GM18519 (cell line): ENCODE measurements around the gene LETM1.

Source experiments
- ATAC-seq: cut with Tn5 transposase; IDR thresholded peaks from one replicate; pipeline ENCODE4 v1.9.1; 2021; ENCODE audit warnings: mild to moderate bottlenecking, moderate library complexity; ENCODE audit not compliant: unreplicated experiment, low FRiP score

Gene LETM1

GRCh38 chr4:1830234-1830633, 25.7 kb downstream of the LETM1 start:
- no peak for ATAC-seq

DNA sequence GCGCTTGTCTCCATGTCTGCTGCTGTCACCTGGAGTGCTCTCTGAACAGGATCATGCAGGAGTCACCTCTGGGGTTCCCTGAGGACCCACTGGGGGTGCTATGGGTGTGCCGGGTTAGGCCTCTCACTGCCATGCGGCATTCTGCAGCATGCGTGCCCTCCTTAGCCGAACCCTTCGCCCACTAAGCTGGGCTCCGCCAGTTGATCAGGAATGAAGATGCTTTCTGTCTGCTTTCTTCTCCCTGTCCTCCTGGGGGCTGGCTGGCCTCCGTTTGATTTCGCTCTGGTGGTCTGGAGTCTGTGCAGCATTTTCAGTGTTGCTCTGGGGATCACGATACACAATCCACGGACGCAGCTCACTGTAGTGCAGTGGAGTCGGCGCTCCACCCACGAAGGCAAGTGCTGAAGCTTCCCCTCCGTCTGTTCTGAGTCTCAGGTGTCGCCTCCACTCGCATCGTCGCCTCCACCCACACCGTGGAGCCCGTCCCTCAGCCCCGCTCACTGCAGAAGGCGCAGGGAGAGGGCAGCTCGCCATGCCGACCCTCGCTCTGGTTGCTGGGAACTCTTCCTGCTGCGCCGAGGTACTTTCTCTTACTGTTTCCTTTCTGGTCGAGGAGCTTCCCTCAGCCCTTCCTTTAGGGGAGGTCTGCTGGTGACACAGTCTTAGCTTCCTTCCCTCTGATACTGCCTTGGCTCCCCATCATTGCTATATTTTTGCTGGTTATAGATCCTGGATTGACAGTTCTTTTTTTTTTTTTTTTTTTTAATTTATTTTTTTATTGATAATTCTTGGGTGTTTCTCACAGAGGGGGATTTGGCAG, 29.2 kb downstream of the LETM1 start:
- no peak for ATAC-seq

DNA sequence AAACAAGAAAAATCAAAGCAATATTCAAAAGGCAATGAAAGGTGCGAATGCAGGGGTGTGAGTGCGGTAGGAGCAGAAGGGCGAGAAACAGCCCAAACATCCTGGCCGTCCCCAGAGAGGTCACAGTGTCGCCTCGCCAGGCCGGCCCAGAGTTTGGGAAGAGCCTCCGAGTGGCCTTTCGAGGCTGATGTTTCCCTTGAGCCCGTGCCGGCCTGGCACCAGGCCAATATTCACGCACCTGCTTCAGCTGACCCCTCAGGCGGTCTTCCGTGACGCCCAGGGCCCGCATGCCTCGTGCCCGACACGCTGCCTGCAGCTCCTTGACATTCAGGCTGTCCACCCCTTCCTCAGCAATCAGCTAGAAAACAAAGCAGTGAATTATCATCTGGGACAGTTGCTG, 30.6 kb downstream of the LETM1 start:
- no peak for ATAC-seq

DNA sequence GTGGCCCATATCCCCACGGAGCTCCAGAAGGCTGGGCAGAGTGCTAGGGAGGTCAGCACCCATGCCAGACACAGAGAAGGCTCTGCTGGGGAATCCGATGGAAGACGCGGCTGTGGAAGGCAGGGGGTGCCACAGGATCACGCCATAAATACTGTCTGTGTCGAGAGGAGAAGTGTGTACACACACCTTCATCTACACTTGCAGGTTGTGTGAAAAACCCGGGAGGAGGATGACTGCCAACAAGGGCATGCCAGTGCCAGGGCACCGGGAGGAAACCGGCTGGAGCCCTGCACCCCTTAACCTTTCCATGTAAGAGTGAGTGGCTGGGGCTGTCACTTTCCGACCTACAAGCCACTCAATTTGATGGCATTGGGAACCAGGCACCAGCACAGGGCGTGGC, 31.2 kb downstream of the LETM1 start:
- ATAC-seq = no peak

GRCh38 chr4:1823545-1823932, 32.4 kb downstream of the LETM1 start:
- no peak for ATAC-seq

DNA sequence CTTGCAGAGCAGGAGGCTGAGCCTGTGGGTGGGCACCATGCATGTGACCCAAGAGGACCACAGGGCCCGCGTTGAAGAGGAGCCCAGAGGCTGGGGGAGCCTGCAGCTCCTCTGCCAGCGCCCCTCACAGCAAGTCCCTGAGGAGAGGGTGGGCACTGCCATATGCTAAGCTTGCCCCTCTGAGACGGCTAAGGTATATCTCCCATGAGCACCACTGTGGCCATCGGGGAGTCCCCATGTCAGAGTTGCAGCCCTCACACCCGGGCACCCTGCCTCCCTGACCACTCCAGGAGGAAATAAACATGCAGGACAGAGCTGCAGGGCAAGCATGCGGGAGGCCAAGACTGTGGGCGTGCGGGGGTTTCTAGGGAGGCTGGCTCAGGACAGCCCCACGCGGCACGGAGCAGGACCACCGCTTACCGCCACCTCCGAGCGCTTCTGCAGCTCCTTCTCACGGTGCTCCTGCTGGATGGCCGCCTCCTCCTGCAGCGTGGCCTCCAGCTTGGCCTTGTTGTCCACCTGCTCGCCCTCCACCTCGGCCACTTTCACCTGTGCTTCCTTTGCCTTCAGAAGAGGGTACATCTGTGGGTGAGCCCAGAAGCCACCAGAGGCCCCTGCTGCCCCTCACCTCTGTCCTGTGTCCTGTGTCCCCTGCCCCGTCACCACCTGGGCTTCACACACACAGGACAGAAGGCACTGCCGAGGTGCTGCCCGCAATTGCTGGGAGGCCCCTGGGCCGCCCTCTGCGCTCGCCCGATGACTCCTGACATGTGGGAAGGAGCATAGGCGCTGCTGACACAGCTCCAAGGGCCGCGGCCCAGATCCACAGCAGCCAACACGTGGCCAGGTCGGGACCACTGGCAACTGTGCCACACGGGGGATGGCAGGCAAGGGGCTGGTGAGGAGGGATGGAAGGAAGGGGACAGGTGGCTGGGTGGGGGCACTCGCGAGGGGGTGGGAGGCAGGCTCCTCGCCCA, 33.1 kb downstream of the LETM1 start:
- ATAC-seq = no peak

DNA sequence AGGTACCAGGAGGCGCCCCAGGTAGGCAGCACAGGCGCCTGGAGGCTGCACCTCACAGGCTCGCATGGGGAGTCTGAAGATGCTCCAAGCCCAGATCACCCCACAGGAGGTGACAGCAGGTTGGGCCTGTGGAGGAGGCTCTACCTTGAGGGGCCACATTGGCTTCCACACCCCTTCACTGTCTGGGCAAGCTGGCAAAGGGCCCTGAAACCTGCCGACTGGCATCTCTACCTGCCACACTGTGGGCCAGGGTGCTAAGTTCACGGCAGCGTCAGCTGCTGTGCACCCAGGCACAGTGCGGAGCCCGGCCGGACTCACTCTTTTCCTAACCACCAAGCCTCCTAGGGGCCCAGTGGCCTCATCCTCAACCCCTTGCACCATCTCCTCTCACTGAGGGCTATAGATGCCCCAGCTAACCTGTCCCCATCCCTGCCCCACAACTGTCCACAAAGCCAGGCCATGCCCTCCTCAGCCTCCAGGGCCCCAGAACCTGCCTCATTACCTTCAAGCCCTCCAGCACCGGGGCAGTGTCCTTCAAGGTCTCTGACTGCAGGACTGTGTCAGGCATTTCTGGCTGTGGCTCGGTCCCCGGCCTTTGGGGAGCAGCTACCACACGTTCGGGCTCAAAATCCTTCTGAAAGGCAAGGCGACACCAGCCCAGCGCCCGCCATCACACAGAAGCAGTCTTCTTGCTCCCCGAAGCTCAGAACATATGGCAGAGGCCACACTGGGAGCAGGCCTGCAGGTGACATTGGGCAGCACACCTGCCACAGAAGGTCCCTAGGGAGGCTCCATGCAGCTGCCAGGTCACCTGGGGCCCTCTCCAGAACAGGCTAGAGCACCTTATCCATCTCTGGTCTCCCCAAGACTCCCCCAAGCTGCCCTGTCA, 34.0 kb downstream of the LETM1 start:
- no peak for ATAC-seq

DNA sequence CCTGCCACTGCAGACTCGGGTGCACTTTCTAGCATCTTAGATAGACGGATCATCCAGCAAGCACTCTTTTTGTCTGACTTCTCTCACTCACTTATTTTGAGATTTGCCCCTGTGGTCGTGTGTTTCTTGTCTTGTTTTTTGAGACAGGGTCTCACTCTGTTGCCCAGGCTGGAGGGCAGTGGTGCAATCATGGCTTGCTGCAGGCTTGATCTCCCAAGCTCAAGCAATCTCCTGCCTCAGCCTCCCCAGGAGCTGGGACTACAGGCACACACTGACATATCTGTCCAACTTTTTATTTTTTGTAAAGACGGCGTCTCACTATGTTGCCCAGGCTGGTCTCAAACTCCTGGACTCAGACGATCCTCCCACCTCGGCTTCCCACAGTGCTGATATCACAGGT, 36.1 kb downstream of the LETM1 start:
- no peak for ATAC-seq

- ATAC-seq = no peak
These were observed 36.7 kb downstream of the LETM1 start for GRCh38 chr4:1819284-1819683.

GRCh38 chr4:1815997-1816860, 39.7 kb downstream of the LETM1 start:
- no peak for ATAC-seq

DNA sequence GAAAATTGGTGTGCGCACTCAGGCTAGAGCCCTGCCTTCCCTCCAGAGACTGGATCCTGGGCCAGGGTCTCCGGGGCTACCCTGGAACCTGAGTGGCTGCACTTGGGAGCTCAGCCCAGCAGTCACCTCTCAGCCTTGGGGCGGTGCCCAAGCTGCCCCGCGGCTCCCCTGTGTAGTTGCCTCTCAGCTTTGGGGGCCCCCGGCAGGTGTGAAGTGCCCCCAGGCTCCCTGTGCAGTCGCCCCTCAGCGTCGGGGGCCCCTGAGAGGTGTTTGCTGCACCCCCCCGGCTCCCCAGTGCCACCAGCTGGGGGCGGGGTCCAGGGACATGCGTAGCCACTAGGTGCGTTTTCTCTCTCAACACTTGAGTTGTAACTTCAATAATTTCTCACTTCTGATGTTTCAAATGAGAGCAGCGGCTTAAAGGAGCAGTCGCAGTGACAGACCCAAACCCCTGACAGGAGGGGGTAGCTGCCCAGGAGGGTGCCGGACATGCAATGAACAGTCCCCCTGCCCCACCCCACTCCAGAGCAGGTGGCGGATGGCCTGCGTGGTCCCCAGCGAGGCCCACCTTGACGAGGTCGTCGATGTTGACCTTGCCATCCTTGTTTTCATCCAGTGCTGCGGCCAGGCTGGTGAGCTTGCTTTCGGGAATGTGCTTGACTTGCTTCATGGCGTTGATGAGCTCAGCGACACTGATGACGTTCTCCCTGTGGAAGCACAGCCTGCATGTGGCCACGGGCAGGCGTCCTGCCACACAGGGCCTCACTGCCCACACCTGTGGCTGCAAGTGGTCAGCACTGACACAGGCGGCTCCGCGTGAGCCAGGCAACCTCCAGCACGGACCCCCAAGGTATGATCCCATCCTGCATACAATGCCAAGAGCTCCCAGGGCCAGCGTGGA, 40.6 kb downstream of the LETM1 start:
- no peak for ATAC-seq

DNA sequence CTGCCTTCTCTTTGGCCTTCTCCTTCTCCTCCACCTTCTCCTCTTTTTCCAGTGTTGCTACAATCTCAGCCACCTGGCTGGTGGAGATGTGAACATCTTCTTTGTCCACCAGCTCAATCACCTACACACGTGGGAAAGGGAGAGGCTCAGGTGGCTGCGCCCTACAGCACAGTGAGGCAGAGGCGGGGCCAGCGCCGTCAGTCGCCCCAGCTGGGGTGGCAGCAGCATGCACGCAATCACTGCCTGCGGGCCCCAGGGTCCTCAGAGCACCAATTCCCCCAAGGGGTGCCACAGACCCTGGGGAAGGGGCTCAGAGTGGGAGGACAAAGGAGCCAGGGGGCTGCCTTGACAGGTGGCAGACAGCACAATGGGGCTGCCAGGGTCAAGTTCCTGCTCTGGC, 41.5 kb downstream of the LETM1 start:
- ATAC-seq = no peak

DNA sequence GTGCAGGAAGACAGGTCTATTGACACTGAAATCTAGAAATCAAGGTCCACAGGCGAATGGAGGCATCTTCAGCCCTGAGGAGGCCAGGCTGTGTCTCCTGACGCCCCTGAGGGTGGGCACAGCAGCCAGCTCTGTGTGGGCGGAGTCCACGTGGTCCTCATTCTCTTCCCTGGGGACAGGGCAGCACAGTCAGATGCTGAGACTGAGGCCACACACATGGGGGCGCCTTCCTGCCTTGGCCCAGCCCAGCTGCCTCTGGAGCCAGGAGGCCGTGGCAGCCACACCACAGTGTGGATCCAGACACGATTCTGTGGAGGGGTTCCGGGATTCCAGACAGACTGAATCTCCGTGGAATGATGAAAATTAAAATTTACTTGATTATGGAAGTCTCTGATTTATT, 42.0 kb downstream of the LETM1 start:
- ATAC-seq = no peak

GRCh38 chr4:1813231-1813630, 42.7 kb downstream of the LETM1 start:
- no peak for ATAC-seq

DNA sequence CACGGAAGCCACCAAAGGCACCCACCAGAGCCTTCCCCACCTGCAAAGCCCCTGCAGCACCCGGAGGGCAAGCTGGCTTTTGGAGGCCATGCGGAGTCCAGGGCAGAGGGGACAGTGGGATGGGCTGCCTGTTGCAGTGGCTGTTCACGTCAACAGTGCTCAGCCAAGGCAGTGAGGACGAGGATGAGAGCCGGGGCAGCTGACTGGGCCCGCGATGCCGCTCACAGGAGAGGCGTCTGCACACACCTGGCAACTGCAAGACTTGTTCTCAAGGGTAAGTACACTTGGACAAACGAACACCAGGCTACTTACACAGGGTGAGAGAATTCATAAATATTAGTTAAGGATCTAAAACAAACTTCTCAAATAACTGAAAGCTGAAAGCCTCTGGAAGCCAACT, 43.2 kb downstream of the LETM1 start:
- no peak for ATAC-seq

- ATAC-seq = no peak
These were observed 45.2 kb downstream of the LETM1 start for GRCh38 chr4:1810765-1811164.

- no peak for ATAC-seq
These were observed 46.0 kb downstream of the LETM1 start for GRCh38 chr4:1809754-1810502.
